DMS53 treated with DMSO at 0.1 percent for 48 hours (cell line): ENCODE measurements around the gene USH1C.
A peak's percentile ranks its signal among the peaks of the same experiment; 100 is the strongest.

Experiments used
- DNase-seq: peaks from one replicate; lab custom pipeline; 2025; ENCODE audit not compliant: unreplicated experiment; lab: John Stamatoyannopoulos, UW

Gene USH1C

GRCh38 chr11:17550450-17551346, 6.5 kb upstream of the USH1C start:
- DNase-seq: peak; percentile 5

- DNase-seq: no peak
These were observed 4.2 kb upstream of the USH1C start for GRCh38 chr11:17548444-17548843.

GRCh38 chr11:17547932-17548331, 3.7 kb upstream of the USH1C start:
- no peak for DNase-seq

GRCh38 chr11:17547051-17547577, 2.9 kb upstream of the USH1C start, which contains the start of gene OTOG:
Gene OTOG (plus strand): TSS chr11:17547259. CDS start chr11:17547373, 114 bp downstream.
- DNase-seq: no peak

GRCh38 chr11:17546240-17546639, 2.0 kb upstream of the USH1C start:
- no peak for DNase-seq

- no peak for DNase-seq
These were observed 539 bp downstream of the USH1C start for GRCh38 chr11:17543574-17544180.

GRCh38 chr11:17543041-17543440, 1.2 kb downstream of the USH1C start:
- no peak for DNase-seq

- DNase-seq: peak; percentile 7
These were observed 2.0 kb downstream of the USH1C start for GRCh38 chr11:17542249-17542648.

- DNase-seq: no peak
These were observed 2.8 kb downstream of the USH1C start for GRCh38 chr11:17541330-17541885.

GRCh38 chr11:17540807-17541206, 3.4 kb downstream of the USH1C start:
- DNase-seq: no peak

GRCh38 chr11:17538731-17539130, 5.5 kb downstream of the USH1C start:
- DNase-seq: peak; percentile 44

GRCh38 chr11:17538054-17538453, 6.2 kb downstream of the USH1C start:
- no peak for DNase-seq

GRCh38 chr11:17537261-17537660, 7.0 kb downstream of the USH1C start:
- no peak for DNase-seq

GRCh38 chr11:17535488-17535887, 8.7 kb downstream of the USH1C start:
- DNase-seq: no peak

- DNase-seq: no peak
These were observed 10.3 kb downstream of the USH1C start for GRCh38 chr11:17533778-17534415.

- no peak for DNase-seq
These were observed 10.9 kb downstream of the USH1C start for GRCh38 chr11:17533341-17533740.

GRCh38 chr11:17532784-17533183, 11.4 kb downstream of the USH1C start:
- no peak for DNase-seq

GRCh38 chr11:17531636-17532113, 12.5 kb downstream of the USH1C start:
- DNase-seq: peak; percentile 88

- peak; percentile 76 for DNase-seq
These were observed 13.1 kb downstream of the USH1C start for GRCh38 chr11:17531071-17531600.

GRCh38 chr11:17529844-17530185, 14.4 kb downstream of the USH1C start:
- no peak for DNase-seq
